ENCODE data around the gene SUPT16H. TPM values are rescaled to one million over a fixed set of nuclear protein-coding genes. Genes with fewer than 3 reads are reported as not detected.
A peak's percentile ranks its signal among the peaks of the same experiment; 100 is the strongest.

SUPT16H gene
- total and polyA plus RNA-seq, 2 of the 8 experiments (the other 6 are each of a cell fraction or from before 2014, with no cell fraction given) = 138 to 201 TPM

GRCh38 chr14:21311614-21312013, 72.2 kb downstream of the SUPT16H start:
- no peak overlapping the region for H2BK20ac ChIP-seq (ENCODE audit: low read length)
- WGBS, 2 experiments (ENCODE audit: extremely low coverage in 1 of 2, insufficient coverage in 1 of 2, insufficient read length in 1 of 2, insufficient replicate concordance in 2 of 2, low coverage in 1 of 2, low lambda C conversion rate in 2 of 2, missing lambda C conversion rate in 1 of 2) = 96% methylated on average over 2 of the region's 2 CpGs; no CpG with 5 or more reads in 1 of the 2 experiments
- FAIRE-seq = no peak

More at GRCh38 chr14:21311614-21312013, 72.2 kb downstream of the SUPT16H start:
- H3K4me1 ChIP-seq (replicated peaks in 1 of 4; ENCODE audit: control insufficient read depth in 3 of 4, insufficient read depth in 4 of 4, low read length in 3 of 4) = peaks cover 2 to 9% (median 4%) of the 10 kb centered on the region in 4 experiments; a peak in 4 of 7 replicates
- ChIA-PET POLR2A (ENCODE audit: partially characterized antibody) (interaction anchor here (0.6 to 2.2 kb wide), 11 partner anchors 9 to 71 kb away, joined by 3 to 12 read pairs (median 4); no protein-coding TSS in a partner anchor), CTCF (ENCODE audit: partially characterized antibody) (interaction anchor here (1.1 to 3.2 kb wide), 4 partner anchors 8 to 21 kb away, joined by 3 to 10 read pairs (median 4); no protein-coding TSS in a partner anchor)
- no peak overlapping the region for H4K91ac ChIP-seq (replicated peaks; ENCODE audit: insufficient read length, low read length)
- no peaks in the 10 kb centered on the region for H3K36me3 ChIP-seq (ENCODE audit: control insufficient read depth in 2 of 4, insufficient read depth in 4 of 4, low read length in 3 of 4)
- H2BK120ac ChIP-seq (replicated peaks; ENCODE audit: low read depth, low read length) = no peak overlapping the region
- H3K27me3 ChIP-seq (replicated peaks in 1 of 4; ENCODE audit: control insufficient read depth in 3 of 4, extremely low read depth in 1 of 4, insufficient read depth in 3 of 4, low read length in 3 of 4) = no peaks in the 10 kb centered on the region
- H3K4ac ChIP-seq (replicated peaks; ENCODE audit: insufficient read length, low read depth, low read length) = no peak overlapping the region
- H3K9me3 ChIP-seq (ENCODE audit: insufficient read depth in 2 of 2, low read depth in 1 of 2, low read length in 1 of 2) = no peaks in the 10 kb centered on the region
- TF ChIP-seq POLR2AphosphoS5 (IDR thresholded peaks at IDR 0.05; ENCODE audit: low read depth, low read length) (no peak), BACH1 (IDR thresholded peaks at IDR 0.05; ENCODE audit: low read length) (no peak), ZNF274 (IDR thresholded peaks at IDR 0.05; ENCODE audit: borderline replicate concordance, extremely low read depth, low read length) (no peak), BRCA1 (IDR thresholded peaks at IDR 0.05; ENCODE audit: low read depth, low read length) (no peak), POU5F1 (IDR thresholded peaks at IDR 0.05; ENCODE audit: low read depth, low read length) (no peak), CHD1 (IDR thresholded peaks at IDR 0.05; ENCODE audit: low read depth, low read length) (no peak)
- no peak overlapping the region for H3K4me3 ChIP-seq (ENCODE audit: extremely low read depth in 1 of 4, insufficient read depth in 2 of 4, low read depth in 3 of 4, low read length in 4 of 4)
- DNase-seq (ENCODE audit: low read depth in 1 of 2, low spot score in 2 of 2) = no peak
- H3K27ac ChIP-seq (ENCODE audit: low read depth, low read length) = no peak overlapping the region
- H4K20me1 ChIP-seq (replicated peaks in 1 of 2; ENCODE audit: control insufficient read depth in 1 of 2, insufficient read depth in 2 of 2, low read length in 2 of 2) = no peaks in the 10 kb centered on the region
- H2AK5ac ChIP-seq (ENCODE audit: low read depth, low read length) = no peak overlapping the region
- H4K8ac ChIP-seq (ENCODE audit: extremely low read depth, insufficient read depth, low read length) = no peak overlapping the region
- H2AFZ ChIP-seq (ENCODE audit: low read length) = peak overlapping the region; percentile 15; the same call in 1 of the 2 replicates
- H3K79me1 ChIP-seq (ENCODE audit: low read depth, low read length) = no peaks in the 10 kb centered on the region
- no peak overlapping the region for H2BK5ac ChIP-seq (ENCODE audit: low read depth, low read length)
- no peak overlapping the region for H2BK12ac ChIP-seq (ENCODE audit: low read depth, low read length)
- H3K56ac ChIP-seq (replicated peaks; ENCODE audit: insufficient read length, low read depth, low read length) = no peak overlapping the region
- H3K14ac ChIP-seq (ENCODE audit: insufficient read length) = no peak overlapping the region
- H3K79me2 ChIP-seq (ENCODE audit: control insufficient read depth in 1 of 2, insufficient read depth in 2 of 2, low read length in 2 of 2) = no peaks in the 10 kb centered on the region
- no peak overlapping the region for H3K23ac ChIP-seq (ENCODE audit: insufficient read length)
- no peak overlapping the region for H3K18ac ChIP-seq (ENCODE audit: extremely low read depth, low read length)
- no peak overlapping the region for H2BK15ac ChIP-seq (ENCODE audit: low read length)
- peaks cover 2% of the 10 kb centered on the region for H3K23me2 ChIP-seq (ENCODE audit: low read depth, low read length)
- H3K4me2 ChIP-seq (ENCODE audit: insufficient read depth in 1 of 2, low read depth in 2 of 2, low read length in 2 of 2) = no peak overlapping the region
- no peak overlapping the region for H4K5ac ChIP-seq (ENCODE audit: insufficient read length, low read depth, low read length)
- no peak overlapping the region for H3K9ac ChIP-seq (replicated peaks in 1 of 4; ENCODE audit: extremely low read depth in 1 of 4, low read depth in 3 of 4, low read length in 3 of 4)
